ENCODE data around the gene POF1B.

DNA sequence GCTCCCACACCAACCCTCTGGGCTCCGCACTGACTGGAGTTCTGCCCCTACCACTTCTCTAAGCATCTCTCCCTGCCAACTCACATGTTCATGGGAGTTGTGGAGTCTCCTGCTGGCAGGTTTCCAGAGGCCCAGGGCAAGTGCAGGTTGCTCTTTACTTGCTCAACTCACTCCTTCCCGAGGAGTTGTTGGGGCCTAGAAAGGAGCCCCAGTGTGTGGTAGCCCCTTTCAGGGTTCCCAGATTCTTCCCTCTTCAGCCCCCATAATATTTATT lies 52.5 kb downstream of the POF1B start:
- TF ChIP-seq POLR2A (IDR thresholded peaks at IDR 0.05), result no peak
- TF ChIP-seq, protein P1, sequence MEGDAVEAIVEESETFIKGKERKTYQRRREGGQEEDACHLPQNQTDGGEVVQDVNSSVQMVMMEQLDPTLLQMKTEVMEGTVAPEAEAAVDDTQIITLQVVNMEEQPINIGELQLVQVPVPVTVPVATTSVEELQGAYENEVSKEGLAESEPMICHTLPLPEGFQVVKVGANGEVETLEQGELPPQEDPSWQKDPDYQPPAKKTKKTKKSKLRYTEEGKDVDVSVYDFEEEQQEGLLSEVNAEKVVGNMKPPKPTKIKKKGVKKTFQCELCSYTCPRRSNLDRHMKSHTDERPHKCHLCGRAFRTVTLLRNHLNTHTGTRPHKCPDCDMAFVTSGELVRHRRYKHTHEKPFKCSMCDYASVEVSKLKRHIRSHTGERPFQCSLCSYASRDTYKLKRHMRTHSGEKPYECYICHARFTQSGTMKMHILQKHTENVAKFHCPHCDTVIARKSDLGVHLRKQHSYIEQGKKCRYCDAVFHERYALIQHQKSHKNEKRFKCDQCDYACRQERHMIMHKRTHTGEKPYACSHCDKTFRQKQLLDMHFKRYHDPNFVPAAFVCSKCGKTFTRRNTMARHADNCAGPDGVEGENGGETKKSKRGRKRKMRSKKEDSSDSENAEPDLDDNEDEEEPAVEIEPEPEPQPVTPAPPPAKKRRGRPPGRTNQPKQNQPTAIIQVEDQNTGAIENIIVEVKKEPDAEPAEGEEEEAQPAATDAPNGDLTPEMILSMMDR (IDR thresholded peaks at IDR 0.05), result no peak
